Adipocyte (in vitro differentiated cells): ENCODE results near the gene POU5F1.
A peak's percentile ranks its signal among the peaks of the same experiment; 100 is the strongest.

Experiments used
- DNase-seq: peaks from one replicate; pipeline ENCODE4 v3.0.0-alpha.2; 2015; ENCODE audit warnings: low read depth
- H3K27me3 ChIP-seq: replicated peaks from 2 replicates; pipeline ENCODE4 v1.7.0; 2013; ENCODE audit warnings: mild to moderate bottlenecking, low read length, moderate library complexity; ENCODE audit not compliant: control insufficient read depth, insufficient read depth
- H3K36me3 ChIP-seq: 2 replicates; pipeline ENCODE4 v1.7.0; 2013; ENCODE audit warnings: low read length, mild to moderate bottlenecking, moderate library complexity; ENCODE audit not compliant: control insufficient read depth, insufficient read depth, severe bottlenecking
- H3K4me1 ChIP-seq: 2 replicates; pipeline ENCODE4 v1.7.0; 2013; ENCODE audit warnings: mild to moderate bottlenecking, low read length, moderate library complexity; ENCODE audit not compliant: control insufficient read depth, insufficient read depth
- H3K4me3 ChIP-seq: 2 replicates; pipeline ENCODE4 v1.7.0; 2013; ENCODE audit warnings: mild to moderate bottlenecking, low read length, moderate library complexity
- H3K9ac ChIP-seq: 2 replicates; pipeline ENCODE4 v1.7.0; 2013; ENCODE audit warnings: mild to moderate bottlenecking, low read length, moderate library complexity
- H3K9me3 ChIP-seq: 2 replicates; pipeline ENCODE4 v1.7.0; 2013; ENCODE audit warnings: mild to moderate bottlenecking, low read length, moderate library complexity; ENCODE audit not compliant: control insufficient read depth

Gene POU5F1

DNA sequence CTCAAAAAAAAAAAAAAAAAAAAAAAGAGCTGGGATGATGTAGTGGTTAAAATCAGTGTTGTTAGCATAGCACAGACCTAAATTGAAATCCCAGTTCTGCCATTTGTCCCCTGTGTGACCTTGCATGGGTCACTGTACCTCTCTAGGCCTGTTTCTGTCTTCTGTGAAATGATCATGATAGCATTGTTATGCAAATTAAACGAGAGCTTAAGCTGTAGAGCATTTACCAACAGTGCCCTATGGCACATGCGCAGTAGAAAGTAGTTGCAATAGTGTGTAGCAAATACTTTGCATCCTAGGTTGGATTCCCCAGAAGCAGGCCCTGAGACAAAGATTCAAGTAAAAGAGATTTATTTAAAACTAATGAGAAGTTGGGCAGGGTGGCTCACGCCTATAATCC is 38.9 kb downstream of the POU5F1 start:
- DNase-seq: no peak
- no peaks in the 10 kb centered on the region for H3K9me3 ChIP-seq

DNA sequence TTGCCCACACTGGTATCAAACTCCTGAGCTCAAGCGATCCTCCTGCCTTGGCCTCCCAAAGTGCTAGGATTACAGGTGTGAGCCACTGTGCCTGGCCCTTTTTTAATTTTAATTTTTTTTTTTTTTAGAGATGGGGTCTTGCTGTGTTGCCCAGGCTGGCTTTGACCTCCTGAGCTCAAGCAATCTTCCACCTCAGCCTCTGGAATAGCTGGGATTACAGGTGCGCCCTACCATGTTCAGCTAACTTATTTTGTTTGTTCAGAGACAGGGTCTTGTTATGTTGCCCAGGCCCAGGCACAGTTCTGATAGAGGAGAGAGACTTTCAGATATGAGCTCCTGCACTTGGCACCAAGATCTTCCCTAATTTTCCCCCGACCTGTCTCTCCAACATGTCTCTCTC is 39.7 kb downstream of the POU5F1 start:
- DNase-seq: no peak
- no peak overlapping the region for H3K4me3 ChIP-seq
- H3K36me3 ChIP-seq: no peaks in the 10 kb centered on the region
- H3K9me3 ChIP-seq: no peaks in the 10 kb centered on the region
- H3K9ac ChIP-seq: no peak overlapping the region
- H3K4me1 ChIP-seq: peaks cover 8% of the 10 kb centered on the region
- peaks cover 12% of the 10 kb centered on the region for H3K27me3 ChIP-seq

More for the DNA sequence above, 38.9 kb downstream of the POU5F1 start:
- H3K4me1 ChIP-seq: no peaks in the 10 kb centered on the region
- H3K36me3 ChIP-seq: no peaks in the 10 kb centered on the region
- no peak overlapping the region for H3K9ac ChIP-seq
- peaks cover 12% of the 10 kb centered on the region for H3K27me3 ChIP-seq
- H3K4me3 ChIP-seq: no peak overlapping the region

DNA sequence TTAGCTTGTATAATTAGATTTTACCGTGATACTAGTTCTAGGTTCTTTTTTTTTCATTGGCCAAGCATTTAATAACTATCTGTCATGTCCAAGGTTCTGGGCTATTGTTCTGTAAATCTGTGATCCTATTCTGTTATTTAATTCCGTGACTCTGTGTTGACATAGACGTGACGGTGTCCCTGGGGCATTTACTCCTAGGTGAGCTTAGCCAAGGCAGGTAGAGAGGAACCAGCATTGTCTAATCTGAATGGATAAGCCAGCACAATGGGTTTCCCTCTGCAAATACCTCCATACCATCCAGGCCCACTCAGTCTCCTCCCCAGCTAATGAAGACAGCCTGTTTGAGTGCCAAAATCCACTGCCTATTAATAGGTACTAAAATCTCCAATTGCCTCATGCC is 41.4 kb downstream of the POU5F1 start:
- DNase-seq: no peak
- Histone ChIP-seq H3K36me3 (no peaks in the 10 kb centered on the region), H3K4me3 (no peak overlapping the region), H3K4me1 (peaks cover 17% of the 10 kb centered on the region), H3K9ac (no peak overlapping the region), H3K9me3 (no peaks in the 10 kb centered on the region), H3K27me3 (peaks cover 12% of the 10 kb centered on the region)

DNA sequence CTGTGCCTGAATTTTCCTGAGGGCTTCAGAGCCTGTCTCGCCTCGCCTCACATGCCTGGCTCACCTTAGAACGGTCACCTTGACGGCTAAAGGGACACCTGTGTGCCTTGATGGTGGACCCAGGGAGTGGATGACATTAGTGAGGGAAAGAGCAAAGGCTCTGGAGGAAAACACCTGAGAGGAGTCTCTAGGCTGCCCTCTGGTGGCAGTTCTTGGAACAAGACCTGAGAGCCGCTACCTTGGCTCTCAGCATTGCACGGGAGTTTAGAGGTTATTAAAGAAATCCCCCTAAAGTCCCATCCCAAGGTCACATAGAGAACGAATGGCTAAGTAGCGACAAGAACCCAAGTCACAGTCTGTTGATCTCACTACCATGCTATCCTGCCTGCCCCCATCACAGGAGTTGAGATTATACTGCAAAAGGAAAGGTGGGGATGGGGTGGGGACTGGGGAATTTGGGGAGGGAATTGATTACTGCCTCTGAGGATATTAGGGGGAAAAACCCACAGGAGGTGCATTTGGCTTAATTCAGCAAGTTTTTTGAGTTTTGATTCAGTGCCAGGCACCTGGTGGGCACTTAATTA is 42.3 kb downstream of the POU5F1 start:
- peaks cover 12% of the 10 kb centered on the region for H3K27me3 ChIP-seq
- peak; percentile 68 for DNase-seq
- H3K9ac ChIP-seq: no peak overlapping the region
- peaks cover 19% of the 10 kb centered on the region for H3K4me1 ChIP-seq
- no peaks in the 10 kb centered on the region for H3K36me3 ChIP-seq
- H3K9me3 ChIP-seq: no peaks in the 10 kb centered on the region
- H3K4me3 ChIP-seq: no peak overlapping the region

DNA sequence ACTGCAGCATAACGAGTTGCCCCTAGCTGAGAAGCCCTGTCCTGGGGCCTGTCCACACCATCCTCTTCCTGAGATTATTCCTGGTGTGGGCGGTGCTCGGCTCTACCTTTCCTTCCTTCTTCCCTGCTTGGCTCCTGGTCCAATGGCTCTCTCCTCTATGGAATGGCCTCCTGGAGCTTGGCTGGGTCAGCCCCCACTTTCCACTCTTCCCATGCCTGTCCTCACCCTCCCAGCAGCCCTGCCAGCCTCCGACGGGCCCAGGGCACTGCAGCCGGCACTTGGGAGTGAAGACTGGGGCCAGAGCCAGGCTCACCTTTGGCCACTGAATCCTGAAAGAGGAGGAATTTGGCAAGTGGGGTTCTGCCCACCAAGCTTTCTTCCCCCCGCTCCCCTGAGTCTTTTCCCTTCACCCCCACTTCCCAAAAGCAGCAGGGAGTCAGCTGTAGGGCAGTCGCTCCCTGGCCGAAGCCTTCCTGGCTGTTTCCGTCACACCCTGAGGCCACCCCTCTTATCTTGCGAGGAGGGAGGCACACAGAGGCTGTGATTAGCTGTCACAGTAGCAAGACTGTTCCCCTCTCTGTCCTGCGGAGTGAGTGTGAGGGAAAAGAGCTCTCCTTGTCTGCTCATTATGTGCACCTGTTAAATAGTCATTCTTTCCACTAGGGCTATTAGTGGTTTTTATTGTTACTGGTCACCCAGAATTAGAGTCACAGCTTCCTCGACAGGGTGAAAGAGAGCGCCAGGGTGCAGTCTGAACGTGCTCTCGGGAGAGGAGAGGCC is 43.9 kb downstream of the POU5F1 start:
- Histone ChIP-seq H3K4me3 (no peak overlapping the region), H3K36me3 (no peaks in the 10 kb centered on the region), H3K9me3 (no peaks in the 10 kb centered on the region), H3K9ac (no peak overlapping the region), H3K27me3 (peaks cover 12% of the 10 kb centered on the region), H3K4me1 (peaks cover 26% of the 10 kb centered on the region)
- DNase-seq: no peak

DNA sequence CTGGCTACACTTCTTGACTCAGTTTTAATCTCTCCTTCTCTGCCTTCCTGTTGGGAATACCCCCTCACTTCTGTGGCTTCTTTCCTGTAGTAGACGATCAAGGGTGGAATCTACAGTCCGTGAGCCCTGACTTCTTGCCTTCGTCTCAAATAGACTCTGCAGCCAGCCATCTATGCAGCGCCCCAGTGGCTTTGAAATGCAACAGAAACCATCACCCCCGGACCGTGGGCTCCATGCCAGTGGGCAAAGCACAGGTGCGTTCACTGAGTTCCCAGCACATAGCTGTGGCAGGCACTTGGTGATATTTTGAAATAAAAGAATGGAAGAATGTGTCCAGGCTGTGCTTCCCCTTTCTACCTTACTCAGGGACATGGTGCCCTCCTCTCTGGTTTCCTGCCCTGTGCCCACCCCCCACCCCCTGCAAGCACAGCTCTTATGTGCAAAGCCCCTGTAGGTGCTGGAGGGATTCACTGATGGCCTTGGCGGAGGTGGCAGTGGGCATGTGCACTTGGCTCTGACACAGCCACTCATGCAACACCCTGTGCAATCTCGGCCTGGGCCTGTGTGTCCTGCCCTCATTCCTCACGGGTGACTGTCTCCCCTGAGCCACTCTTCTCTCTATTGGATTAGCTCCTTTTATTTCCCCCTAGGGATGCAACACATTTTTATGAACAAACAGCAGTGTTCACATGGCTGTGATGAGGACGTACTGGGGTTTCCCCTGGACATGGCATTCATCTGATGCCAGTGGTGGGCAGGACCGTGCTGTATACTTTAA is 44.7 kb downstream of the POU5F1 start:
- H3K4me1 ChIP-seq: peaks cover 26% of the 10 kb centered on the region
- peak; percentile 28 for DNase-seq
- H3K4me3 ChIP-seq: no peak overlapping the region
- peaks cover 12% of the 10 kb centered on the region for H3K27me3 ChIP-seq
- no peak overlapping the region for H3K9ac ChIP-seq
- no peaks in the 10 kb centered on the region for H3K36me3 ChIP-seq
- no peaks in the 10 kb centered on the region for H3K9me3 ChIP-seq

GRCh38 chr6:31125162-31125561 is 45.3 kb downstream of the POU5F1 start:
- Histone ChIP-seq H3K9ac (no peak overlapping the region), H3K4me3 (no peak overlapping the region), H3K4me1 (peaks cover 26% of the 10 kb centered on the region), H3K9me3 (no peaks in the 10 kb centered on the region), H3K36me3 (no peaks in the 10 kb centered on the region), H3K27me3 (peaks cover 12% of the 10 kb centered on the region)
- no peak for DNase-seq

- H3K4me3 ChIP-seq: no peak overlapping the region
- no peak overlapping the region for H3K9ac ChIP-seq
- peaks cover 26% of the 10 kb centered on the region for H3K4me1 ChIP-seq
- no peaks in the 10 kb centered on the region for H3K9me3 ChIP-seq
- peaks cover 10% of the 10 kb centered on the region for H3K27me3 ChIP-seq
- peak; percentile 84 for DNase-seq
- no peaks in the 10 kb centered on the region for H3K36me3 ChIP-seq
Measured at GRCh38 chr6:31122791-31123706, 47.4 kb downstream of the POU5F1 start.

DNA sequence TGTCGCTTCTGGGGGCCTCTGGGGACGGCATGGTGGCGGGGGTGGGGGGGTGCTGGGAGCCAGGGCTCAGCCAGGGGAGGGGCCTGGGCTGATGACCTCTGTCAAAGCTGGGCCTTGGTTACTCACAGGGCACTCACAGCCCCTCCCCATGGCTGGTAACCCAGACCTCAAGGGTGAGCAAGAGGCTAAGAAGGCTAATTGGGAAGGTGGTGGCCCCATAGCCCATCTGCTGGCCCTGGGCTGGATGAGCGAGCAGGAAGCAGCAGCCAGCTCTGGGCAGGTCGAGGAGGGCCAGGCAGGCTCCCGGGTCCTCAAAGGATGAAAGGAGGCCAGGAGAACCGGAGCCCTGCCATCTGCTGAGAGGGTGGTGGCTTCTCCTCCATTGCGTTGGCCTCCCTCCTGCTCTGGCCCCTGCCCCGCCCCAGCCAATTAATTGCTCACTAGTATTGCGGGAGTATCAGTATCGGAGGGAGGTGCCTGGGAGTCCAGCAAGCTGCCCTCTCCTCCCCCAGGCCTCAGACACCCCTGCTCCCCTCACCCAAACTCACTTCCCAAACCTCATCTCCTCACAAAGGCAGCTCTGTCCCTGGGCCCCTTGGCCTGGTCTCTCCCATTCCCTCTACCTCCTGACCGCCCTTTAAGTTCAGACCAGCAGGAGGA is 49.2 kb downstream of the POU5F1 start:
- DNase-seq: no peak
- no peaks in the 10 kb centered on the region for H3K9me3 ChIP-seq
- H3K4me3 ChIP-seq: no peak overlapping the region
- no peaks in the 10 kb centered on the region for H3K36me3 ChIP-seq
- H3K27me3 ChIP-seq: peaks cover 3% of the 10 kb centered on the region
- H3K4me1 ChIP-seq: peaks cover 31% of the 10 kb centered on the region
- H3K9ac ChIP-seq: no peak overlapping the region

DNA sequence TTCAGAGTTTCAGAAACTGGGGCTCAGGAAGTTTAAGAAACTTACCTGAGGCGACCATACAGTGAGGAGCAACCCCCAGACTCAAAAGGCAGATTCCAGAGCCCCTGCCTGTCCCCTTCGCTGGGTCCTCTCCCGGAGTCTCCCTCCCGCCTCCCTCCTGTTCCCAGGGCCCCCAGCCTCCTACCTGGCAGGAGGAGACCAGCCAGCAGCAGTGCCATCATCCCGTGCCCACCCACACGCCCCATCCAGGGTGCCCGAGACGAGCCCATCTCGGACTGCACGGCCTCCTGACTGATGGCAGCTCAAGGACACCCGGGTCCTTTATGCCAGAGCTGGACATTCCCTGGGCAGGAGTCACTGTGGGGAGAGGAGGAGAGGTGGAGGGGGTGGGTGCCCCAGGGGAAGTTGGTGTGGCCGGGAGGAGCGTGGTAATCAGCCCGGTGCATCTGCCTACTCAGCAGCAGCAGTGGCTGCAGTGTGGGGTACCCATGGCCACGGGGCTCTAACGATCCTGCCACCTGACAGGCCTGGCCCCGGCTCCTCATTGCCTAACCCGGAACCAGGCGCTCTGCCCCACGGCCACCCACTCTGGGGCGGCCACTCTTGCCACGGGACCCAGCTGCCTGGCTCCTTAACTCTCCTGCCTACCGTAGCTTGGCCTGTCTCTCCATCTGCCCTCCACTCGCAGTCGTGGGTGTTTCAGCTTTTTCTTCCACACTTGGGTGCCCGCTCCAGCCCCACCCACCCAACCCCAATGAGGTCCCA is 50.1 kb downstream of the POU5F1 start, which contains the start of gene CDSN:
TSS of gene CDSN (minus strand) at position 296 of the 765 bp plus-strand sequence. CDS start at position 269, 27 bp downstream.
- Histone ChIP-seq H3K4me1 (peaks cover 23% of the 10 kb centered on the region), H3K9me3 (no peaks in the 10 kb centered on the region), H3K27me3 (peaks cover 3% of the 10 kb centered on the region), H3K36me3 (no peaks in the 10 kb centered on the region), H3K4me3 (no peak within 1 kb of the TSS), H3K9ac (no peak within 1 kb of the TSS)
- DNase-seq: no peak
